Neural progenitor cell (in vitro differentiated cells): ENCODE measurements around the gene PBX1.

ENCODE experiments used
- EZH2 ChIP-seq: fragments of 200-600 bp; sonication (generic); IDR thresholded peaks from 2 replicates; pipeline ENCODE4 v1.6.1; 2017; ENCODE audit warnings: antibody characterized with exemption, mild to moderate bottlenecking, moderate library complexity
- EZH2phosphoT487 ChIP-seq: fragments of 200-600 bp; sonication (generic); IDR thresholded peaks from 2 replicates; pipeline ENCODE4 v1.6.1; 2017; ENCODE audit warnings: antibody characterized with exemption
- TF ChIP-seq, protein P1 (sequence below): fragments of 200-600 bp; sonication (generic); IDR thresholded peaks from 2 replicates; pipeline ENCODE4 v1.5.1; 2017; ENCODE audit warnings: antibody characterized with exemption, mild to moderate bottlenecking

DNA sequence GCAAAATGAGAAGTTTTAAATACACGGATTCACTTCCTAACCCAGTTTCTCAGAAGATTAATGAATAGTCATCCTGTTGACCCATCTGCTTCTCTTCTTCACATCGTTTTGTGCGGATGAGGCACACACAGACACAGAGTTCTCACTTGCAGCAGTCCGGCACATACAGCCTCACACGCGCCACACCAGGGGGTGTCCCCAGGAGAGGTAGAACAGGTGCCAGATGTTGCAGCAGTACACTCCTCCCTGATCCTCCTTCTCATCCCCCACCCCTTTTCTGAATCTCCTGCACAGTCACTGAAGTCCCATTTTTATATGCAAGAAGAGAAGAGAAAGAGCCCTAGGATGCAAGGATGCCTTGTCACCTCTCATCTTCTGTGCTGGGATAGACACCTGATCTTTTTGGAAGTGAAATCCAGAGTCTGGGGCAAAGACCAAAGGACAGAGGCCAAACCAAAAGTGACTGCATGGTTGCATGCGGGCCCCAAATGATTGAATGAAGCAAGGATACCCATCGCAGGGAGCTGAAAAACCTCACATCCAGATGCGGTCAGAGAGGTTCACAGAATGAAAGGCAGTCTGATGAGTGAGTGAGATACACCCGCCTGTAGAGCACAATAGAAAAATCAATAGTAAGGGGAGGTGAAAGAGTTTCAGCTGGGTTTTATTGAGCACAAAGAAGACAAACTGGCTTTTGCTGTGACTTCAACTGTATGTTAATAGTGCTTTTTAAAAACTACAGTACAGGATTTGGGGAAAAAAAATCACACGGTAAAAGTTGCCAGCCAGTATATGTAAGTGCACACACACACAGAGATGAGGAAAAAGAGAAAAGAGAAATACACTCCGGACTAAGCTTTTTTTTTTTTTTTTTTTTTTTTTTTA lies 28.9 kb downstream of the PBX1 start:
- TF ChIP-seq, protein P1, sequence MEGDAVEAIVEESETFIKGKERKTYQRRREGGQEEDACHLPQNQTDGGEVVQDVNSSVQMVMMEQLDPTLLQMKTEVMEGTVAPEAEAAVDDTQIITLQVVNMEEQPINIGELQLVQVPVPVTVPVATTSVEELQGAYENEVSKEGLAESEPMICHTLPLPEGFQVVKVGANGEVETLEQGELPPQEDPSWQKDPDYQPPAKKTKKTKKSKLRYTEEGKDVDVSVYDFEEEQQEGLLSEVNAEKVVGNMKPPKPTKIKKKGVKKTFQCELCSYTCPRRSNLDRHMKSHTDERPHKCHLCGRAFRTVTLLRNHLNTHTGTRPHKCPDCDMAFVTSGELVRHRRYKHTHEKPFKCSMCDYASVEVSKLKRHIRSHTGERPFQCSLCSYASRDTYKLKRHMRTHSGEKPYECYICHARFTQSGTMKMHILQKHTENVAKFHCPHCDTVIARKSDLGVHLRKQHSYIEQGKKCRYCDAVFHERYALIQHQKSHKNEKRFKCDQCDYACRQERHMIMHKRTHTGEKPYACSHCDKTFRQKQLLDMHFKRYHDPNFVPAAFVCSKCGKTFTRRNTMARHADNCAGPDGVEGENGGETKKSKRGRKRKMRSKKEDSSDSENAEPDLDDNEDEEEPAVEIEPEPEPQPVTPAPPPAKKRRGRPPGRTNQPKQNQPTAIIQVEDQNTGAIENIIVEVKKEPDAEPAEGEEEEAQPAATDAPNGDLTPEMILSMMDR, result no peak
- no peak for TF ChIP-seq EZH2
- TF ChIP-seq EZH2phosphoT487, result no peak
